Measurements from ENCODE around the gene SPG21. TPM values are rescaled to one million over a fixed set of nuclear protein-coding genes. Genes with fewer than 3 reads are reported as not detected.

Gene SPG21
- total and polyA plus RNA-seq, 2 of the 8 experiments (the other 6 are each of a cell fraction or from before 2014, with no cell fraction given), result 67.3 to 72.7 TPM

DNA sequence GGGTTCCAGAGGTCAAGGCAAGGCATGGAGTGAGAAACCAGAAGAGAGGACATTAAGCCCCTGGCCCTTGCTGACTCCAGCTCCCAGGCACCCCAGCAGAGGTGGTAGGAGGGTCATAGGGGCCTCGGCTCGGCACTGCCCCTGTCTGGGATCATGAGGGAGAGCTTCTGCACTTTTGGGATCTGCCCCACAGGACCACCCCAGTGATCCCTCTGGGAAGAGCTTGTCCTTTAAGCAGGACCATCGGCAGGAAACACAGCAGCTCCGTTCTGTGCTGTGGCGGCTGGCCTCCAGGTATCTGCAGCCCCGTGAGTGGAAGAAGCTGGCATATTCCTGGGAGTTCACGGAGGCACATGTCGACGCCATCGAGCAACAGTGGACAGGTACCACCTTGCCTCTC is 42.5 kb downstream of the SPG21 start:
- WGBS, 2 experiments (ENCODE audit: extremely low coverage in 1 of 2, insufficient coverage in 1 of 2, insufficient read length in 1 of 2, insufficient replicate concordance in 2 of 2, low coverage in 1 of 2, low lambda C conversion rate in 2 of 2, missing lambda C conversion rate in 1 of 2), result 92% methylated on average over 10 of the region's 10 CpGs; no CpG with 5 or more reads in 1 of the 2 experiments

More for the DNA sequence above, 42.5 kb downstream of the SPG21 start:
- no peak for FAIRE-seq
- TF ChIP-seq RAD21 (IDR thresholded peaks at IDR 0.05 in 1 of 2, conservative IDR thresholded peaks at IDR 0.05 in 1 of 2; ENCODE audit: low read depth in 2 of 2, low read length in 2 of 2) (peak; percentile 10 to 27; a peak in 2 of 4 replicates), POLR2AphosphoS5 (IDR thresholded peaks at IDR 0.05; ENCODE audit: low read depth, low read length) (no peak), PHF8 (conservative IDR thresholded peaks at IDR 0.05; ENCODE audit: low read depth, low read length) (no peak), RBBP5 (IDR thresholded peaks at IDR 0.05; ENCODE audit: borderline replicate concordance, low read depth, low read length) (no peak), POLR2A (IDR thresholded peaks at IDR 0.05; ENCODE audit: control extremely low read depth in 1 of 2, low read depth in 2 of 2, low read length in 2 of 2) (no peak; a peak in 1 of 3 replicates), GTF2F1 (IDR thresholded peaks at IDR 0.05; ENCODE audit: borderline replicate concordance, low read depth, low read length) (no peak), SP1 (IDR thresholded peaks at IDR 0.05; ENCODE audit: low read depth, low read length) (no peak), SRF (IDR thresholded peaks at IDR 0.05; ENCODE audit: low read depth, low read length) (no peak)
- TF ChIP-seq, protein P1, sequence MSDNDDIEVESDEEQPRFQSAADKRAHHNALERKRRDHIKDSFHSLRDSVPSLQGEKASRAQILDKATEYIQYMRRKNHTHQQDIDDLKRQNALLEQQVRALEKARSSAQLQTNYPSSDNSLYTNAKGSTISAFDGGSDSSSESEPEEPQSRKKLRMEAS (IDR thresholded peaks at IDR 0.05), result 0 out of 2 replicates have a peak, but pooled peaks have one; percentile 20
- no peak overlapping the region; the same call in 1 of the 2 replicates for H3K18ac ChIP-seq (ENCODE audit: extremely low read depth, low read length)
- 0 out of 2 replicates have a peak overlapping the region, but pooled peaks have one; percentile 44 for H2BK5ac ChIP-seq (ENCODE audit: low read depth, low read length)
- H3K9me3 ChIP-seq (ENCODE audit: insufficient read depth in 2 of 2, low read depth in 1 of 2, low read length in 1 of 2), result no peaks in the 10 kb centered on the region
- H3K79me2 ChIP-seq (ENCODE audit: control insufficient read depth in 1 of 2, insufficient read depth in 2 of 2, low read length in 2 of 2), result no peaks in the 10 kb centered on the region
- peaks cover 0 to 4% of the 10 kb centered on the region in 2 experiments for H4K20me1 ChIP-seq (replicated peaks in 1 of 2; ENCODE audit: control insufficient read depth in 1 of 2, insufficient read depth in 2 of 2, low read length in 2 of 2)
- H2BK15ac ChIP-seq (ENCODE audit: low read length), result no peak overlapping the region
- H4K5ac ChIP-seq (ENCODE audit: insufficient read length, low read depth, low read length), result no peak overlapping the region
- H3K27me3 ChIP-seq (replicated peaks in 1 of 4; ENCODE audit: control insufficient read depth in 3 of 4, extremely low read depth in 1 of 4, insufficient read depth in 3 of 4, low read length in 3 of 4), result no peaks in the 10 kb centered on the region
- no peak overlapping the region for H2AK5ac ChIP-seq (ENCODE audit: low read depth, low read length)
- no peak overlapping the region for H4K91ac ChIP-seq (replicated peaks; ENCODE audit: insufficient read length, low read length)
- H3K4me1 ChIP-seq (replicated peaks in 1 of 4; ENCODE audit: control insufficient read depth in 3 of 4, insufficient read depth in 4 of 4, low read length in 3 of 4), result no peaks in the 10 kb centered on the region
- peak in 1 of 2 experiments; percentile 48 for DNase-seq (ENCODE audit: low read depth in 1 of 2, low spot score in 2 of 2)
- no peaks in the 10 kb centered on the region for H3K23me2 ChIP-seq (ENCODE audit: low read depth, low read length)
- H2BK12ac ChIP-seq (ENCODE audit: low read depth, low read length), result 0 out of 2 replicates have a peak overlapping the region, but pooled peaks have one; percentile 50
- H3K56ac ChIP-seq (replicated peaks; ENCODE audit: insufficient read length, low read depth, low read length), result no peak overlapping the region
- no peak overlapping the region for H3K9ac ChIP-seq (replicated peaks in 1 of 4; ENCODE audit: extremely low read depth in 1 of 4, low read depth in 3 of 4, low read length in 3 of 4)
- no peak overlapping the region for H3K14ac ChIP-seq (ENCODE audit: insufficient read length)
- H3K79me1 ChIP-seq (ENCODE audit: low read depth, low read length), result no peaks in the 10 kb centered on the region
- no peak overlapping the region for H2BK120ac ChIP-seq (replicated peaks; ENCODE audit: low read depth, low read length)
- H2BK20ac ChIP-seq (ENCODE audit: low read length), result no peak overlapping the region
- H3K36me3 ChIP-seq (ENCODE audit: control insufficient read depth in 2 of 4, insufficient read depth in 4 of 4, low read length in 3 of 4), result no peaks in the 10 kb centered on the region
- H2AFZ ChIP-seq (ENCODE audit: low read length), result no peak overlapping the region
- H3K4me3 ChIP-seq (ENCODE audit: extremely low read depth in 1 of 4, insufficient read depth in 2 of 4, low read depth in 3 of 4, low read length in 4 of 4), result no peak overlapping the region
- CTCF ChIA-PET (ENCODE audit: partially characterized antibody), result interaction anchor here (0.9 to 1.3 kb wide), 4 partner anchors 11 to 90 kb away, joined by 3 to 4 read pairs (median 4); no protein-coding TSS in a partner anchor
- H4K8ac ChIP-seq (ENCODE audit: extremely low read depth, insufficient read depth, low read length), result no peak overlapping the region
- POLR2A ChIA-PET (ENCODE audit: partially characterized antibody), result interaction anchor here (0.6 to 1.2 kb wide), 2 partner anchors 9 to 13 kb away, joined by 4 to 5 read pairs; no protein-coding TSS in a partner anchor
- H3K4ac ChIP-seq (replicated peaks; ENCODE audit: insufficient read length, low read depth, low read length), result no peak overlapping the region
- H3K27ac ChIP-seq (ENCODE audit: low read depth, low read length), result no peak overlapping the region
- H3K4me2 ChIP-seq (ENCODE audit: insufficient read depth in 1 of 2, low read depth in 2 of 2, low read length in 2 of 2), result no peak overlapping the region
- H3K23ac ChIP-seq (ENCODE audit: insufficient read length), result no peak overlapping the region

All from H1 (cell line).